ENCODE data around the gene CSRNP3.

DNA sequence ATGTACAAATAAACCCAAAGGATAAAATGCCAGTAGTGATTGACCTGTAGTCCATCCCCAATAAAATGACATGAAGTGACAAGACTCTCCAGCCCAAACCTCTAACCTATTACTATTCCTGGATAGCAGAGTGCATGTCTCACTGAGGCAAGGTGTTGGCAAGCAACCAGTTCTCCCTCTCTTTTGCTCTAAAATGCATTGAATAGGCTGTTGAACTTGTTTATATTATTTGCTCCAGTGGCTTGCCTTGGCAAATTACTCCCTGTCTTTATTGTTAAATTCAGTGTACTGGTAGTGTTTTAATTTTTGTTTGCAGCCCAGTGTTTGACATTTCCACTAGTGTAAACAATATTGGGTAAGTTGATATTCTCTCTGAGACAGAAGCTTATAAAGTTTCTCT is 70.5 kb downstream of the CSRNP3 start:
- no peak for TF ChIP-seq ZNF384 (IDR thresholded peaks at IDR 0.05)
- no peak for TF ChIP-seq FOXK2 (IDR thresholded peaks at IDR 0.05)

Data from HEK293T (cell line).